ENCODE results near the gene CAPZB.

DNA sequence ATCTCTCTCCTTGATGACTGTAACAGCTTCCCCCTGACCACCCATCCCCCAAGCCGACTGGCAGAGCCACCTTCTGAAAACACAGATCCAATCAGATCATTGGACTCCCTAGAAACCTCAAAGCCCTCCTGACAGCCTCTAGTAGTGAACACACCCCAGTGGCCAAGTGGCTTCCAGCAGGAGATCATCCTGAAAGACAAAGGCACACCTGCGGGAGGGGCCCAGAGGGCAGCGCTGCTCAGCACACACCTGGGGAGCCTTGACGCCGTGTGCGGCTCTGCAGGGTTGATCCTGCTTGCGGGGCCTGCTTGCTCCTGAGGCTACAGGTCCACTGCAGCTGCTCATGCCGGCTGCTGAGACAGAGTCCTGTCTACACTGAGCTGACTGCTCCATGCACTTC is 131.7 kb downstream of the CAPZB start:
- TF ChIP-seq POLR2A (IDR thresholded peaks at IDR 0.05; ENCODE audit: low read length) (no peak), GATA1 (IDR thresholded peaks at IDR 0.05; ENCODE audit: low read depth, low read length) (no peak)

All from erythroblast (primary cell).